Measurements from ENCODE around the gene TEX44.

TEX44 gene

DNA sequence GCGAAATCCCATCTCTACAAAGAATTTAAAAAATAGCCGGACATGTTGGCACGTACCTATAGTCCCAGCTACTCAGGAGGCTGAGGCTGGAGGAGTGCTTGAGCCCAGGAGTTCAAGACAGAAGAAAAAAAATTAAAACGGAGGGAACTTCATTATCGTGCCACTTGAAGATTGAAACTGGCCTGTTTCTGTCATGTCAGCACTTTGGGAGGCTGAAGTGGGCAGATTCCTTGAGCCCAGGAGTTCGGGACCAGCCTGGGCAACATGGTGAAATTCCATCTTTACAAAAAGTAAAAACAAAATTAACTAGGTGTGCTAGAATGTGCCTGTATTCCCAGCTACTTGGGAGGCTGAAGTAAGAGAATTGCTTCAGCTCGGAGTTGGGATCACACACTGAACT lies 3.0 kb upstream of the TEX44 start:
- Histone ChIP-seq H2AFZ (ENCODE audit: low read length) (no peak overlapping the region), H3K27me3 (ENCODE audit: insufficient read depth, low read length) (no peaks in the 10 kb centered on the region), H3K9ac (ENCODE audit: low read length) (no peak overlapping the region), H3K4me1 (ENCODE audit: insufficient read depth, low read length, severe bottlenecking) (no peaks in the 10 kb centered on the region), H3K9me2 (ENCODE audit: low read depth, low read length) (no peaks in the 10 kb centered on the region), H3K4me3 (ENCODE audit: low read depth, low read length, poor library complexity, severe bottlenecking) (no peak overlapping the region), H3K4me2 (ENCODE audit: low read length) (no peak overlapping the region), H3K36me3 (ENCODE audit: insufficient read depth, low read length) (no peaks in the 10 kb centered on the region), H3K9me3 (ENCODE audit: low read length) (no peaks in the 10 kb centered on the region), H4K20me1 (ENCODE audit: insufficient read depth, low read length) (no peaks in the 10 kb centered on the region), H3K27ac (ENCODE audit: low read depth, low read length, poor library complexity, severe bottlenecking) (no peak overlapping the region), H3F3A (ENCODE audit: insufficient read depth, low read length) (no peaks in the 10 kb centered on the region), H3K79me2 (ENCODE audit: insufficient read depth, low read length) (no peaks in the 10 kb centered on the region)
- TF ChIP-seq CTCF (IDR thresholded peaks at IDR 0.05; ENCODE audit: low read length), result no peak

- Histone ChIP-seq H3K79me2 (ENCODE audit: insufficient read depth, low read length) (no peaks in the 10 kb centered on the region), H3K27me3 (ENCODE audit: insufficient read depth, low read length) (no peaks in the 10 kb centered on the region), H3K9me3 (ENCODE audit: low read length) (no peaks in the 10 kb centered on the region), H4K20me1 (ENCODE audit: insufficient read depth, low read length) (no peaks in the 10 kb centered on the region), H3K4me1 (ENCODE audit: insufficient read depth, low read length, severe bottlenecking) (no peaks in the 10 kb centered on the region), H3K27ac (ENCODE audit: low read depth, low read length, poor library complexity, severe bottlenecking) (no peak overlapping the region), H2AFZ (ENCODE audit: low read length) (no peak overlapping the region), H3K9ac (ENCODE audit: low read length) (no peak overlapping the region), H3K9me2 (ENCODE audit: low read depth, low read length) (no peaks in the 10 kb centered on the region), H3K4me2 (ENCODE audit: low read length) (no peak overlapping the region), H3F3A (ENCODE audit: insufficient read depth, low read length) (no peaks in the 10 kb centered on the region), H3K36me3 (ENCODE audit: insufficient read depth, low read length) (no peaks in the 10 kb centered on the region), H3K4me3 (ENCODE audit: low read depth, low read length, poor library complexity, severe bottlenecking) (no peak overlapping the region)
- TF ChIP-seq EZH2 (IDR thresholded peaks at IDR 0.05; ENCODE audit: borderline replicate concordance, low read length) (no peak), CTCF (IDR thresholded peaks at IDR 0.05; ENCODE audit: low read length) (no peak)
These were observed 2.0 kb upstream of the TEX44 start for GRCh38 chr2:231590614-231591013.

DNA sequence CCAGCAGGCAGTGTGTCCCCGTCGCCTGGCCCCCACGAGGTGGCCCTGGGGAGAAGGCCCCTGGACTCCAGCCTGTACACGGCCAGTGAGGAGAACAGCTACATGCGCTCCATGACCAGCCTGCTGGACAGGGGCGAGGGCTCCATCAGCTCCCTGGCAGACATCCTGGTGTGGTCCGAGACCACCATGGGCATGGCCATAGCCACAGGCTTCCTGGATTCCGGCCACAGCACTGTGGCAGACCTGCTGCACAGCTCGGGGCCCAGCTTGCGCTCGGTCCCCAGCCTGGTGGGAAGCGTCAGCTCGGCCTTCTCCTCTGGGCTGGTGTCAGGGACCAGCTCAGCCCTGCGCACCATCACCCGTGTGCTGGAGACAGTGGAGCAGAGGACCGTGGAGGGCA lies 1.0 kb downstream of the TEX44 start:
- H3K36me3 ChIP-seq (ENCODE audit: insufficient read depth, low read length), result no peaks in the 10 kb centered on the region
- no peaks in the 10 kb centered on the region for H3K9me3 ChIP-seq (ENCODE audit: low read length)
- H3F3A ChIP-seq (ENCODE audit: insufficient read depth, low read length), result no peaks in the 10 kb centered on the region
- H2AFZ ChIP-seq (ENCODE audit: low read length), result no peak overlapping the region
- H3K79me2 ChIP-seq (ENCODE audit: insufficient read depth, low read length), result no peaks in the 10 kb centered on the region
- H3K27ac ChIP-seq (ENCODE audit: low read depth, low read length, poor library complexity, severe bottlenecking), result no peak overlapping the region
- no peak overlapping the region for H3K9ac ChIP-seq (ENCODE audit: low read length)
- H3K4me1 ChIP-seq (ENCODE audit: insufficient read depth, low read length, severe bottlenecking), result no peaks in the 10 kb centered on the region
- H3K4me3 ChIP-seq (ENCODE audit: low read depth, low read length, poor library complexity, severe bottlenecking), result no peak overlapping the region
- no peaks in the 10 kb centered on the region for H3K27me3 ChIP-seq (ENCODE audit: insufficient read depth, low read length)
- H3K4me2 ChIP-seq (ENCODE audit: low read length), result no peak overlapping the region
- H4K20me1 ChIP-seq (ENCODE audit: insufficient read depth, low read length), result no peaks in the 10 kb centered on the region
- no peaks in the 10 kb centered on the region for H3K9me2 ChIP-seq (ENCODE audit: low read depth, low read length)
- TF ChIP-seq CTCF (IDR thresholded peaks at IDR 0.05; ENCODE audit: low read length) (no peak), EZH2 (IDR thresholded peaks at IDR 0.05; ENCODE audit: borderline replicate concordance, low read length) (no peak)
